GM12892 (cell line): ENCODE data around the gene SMO.
"Not testable (repeated sequence)": the region's sequence is repeated elsewhere in the genome, so short reads cannot be mapped to it uniquely, and the experiment has no call there.

Experiments used
- DNase-seq: peaks from one replicate; pipeline ENCODE4 v3.0.0; 2011; ENCODE audit not compliant: insufficient read length
- FAIRE-seq: peaks from 2 replicates; lab custom pipeline; 2011; peaks lifted over from hg19 to GRCh38; lab: Jason Lieb, UNC
- POLR2A ChIP-seq: IDR thresholded peaks from 2 replicates; pipeline ENCODE4 v1.6.1; 2011; ENCODE audit warnings: low read depth, low read length, control low read depth
- POLR2AphosphoS5 ChIP-seq: IDR thresholded peaks from 2 replicates; pipeline ENCODE4 v1.6.1; 2011; ENCODE audit warnings: low read depth, low read length, control low read depth
- TAF1 ChIP-seq: IDR thresholded peaks from 2 replicates; pipeline ENCODE4 v1.6.1; 2011; ENCODE audit warnings: low read depth, mild to moderate bottlenecking, control low read depth, low read length, borderline replicate concordance

Gene SMO

DNA sequence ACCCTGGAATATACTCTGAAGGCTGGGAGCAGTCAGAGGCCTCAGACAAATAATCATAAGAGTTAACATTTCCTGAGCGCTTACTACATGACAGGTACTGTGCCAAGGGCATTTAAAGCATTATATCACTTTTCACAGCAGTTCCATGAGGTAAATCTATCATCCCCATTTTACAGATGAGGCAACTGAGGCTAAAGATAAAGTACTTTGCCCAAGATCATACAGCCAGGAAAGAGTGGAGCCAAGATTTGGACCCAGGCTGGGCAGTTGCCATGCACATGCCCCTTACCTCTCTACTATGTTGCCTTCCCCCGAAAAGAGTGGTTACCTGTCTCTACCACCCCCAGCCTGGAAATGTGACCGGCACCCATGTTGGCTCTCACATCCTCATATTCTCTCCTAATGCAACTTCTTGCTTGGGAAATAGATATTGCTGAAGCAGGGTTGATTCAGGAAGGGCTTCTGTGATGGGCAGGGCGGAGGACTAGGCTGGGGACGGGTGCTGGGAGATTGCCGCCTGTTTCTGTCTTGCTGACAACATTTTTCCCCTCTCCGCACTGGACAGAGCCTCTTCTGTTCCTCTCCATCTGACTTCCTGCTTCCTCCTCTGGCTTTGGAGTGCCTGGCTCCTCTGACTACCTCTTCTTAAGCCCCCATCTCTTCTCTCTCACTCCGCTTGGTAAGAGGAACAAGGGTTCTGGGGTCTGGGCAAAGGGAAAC, 13.8 kb downstream of the SMO start:
- TF ChIP-seq TAF1 = no peak
- no peak for TF ChIP-seq POLR2AphosphoS5
- TF ChIP-seq POLR2A = no peak
- no peak for DNase-seq
- no peak for FAIRE-seq

DNA sequence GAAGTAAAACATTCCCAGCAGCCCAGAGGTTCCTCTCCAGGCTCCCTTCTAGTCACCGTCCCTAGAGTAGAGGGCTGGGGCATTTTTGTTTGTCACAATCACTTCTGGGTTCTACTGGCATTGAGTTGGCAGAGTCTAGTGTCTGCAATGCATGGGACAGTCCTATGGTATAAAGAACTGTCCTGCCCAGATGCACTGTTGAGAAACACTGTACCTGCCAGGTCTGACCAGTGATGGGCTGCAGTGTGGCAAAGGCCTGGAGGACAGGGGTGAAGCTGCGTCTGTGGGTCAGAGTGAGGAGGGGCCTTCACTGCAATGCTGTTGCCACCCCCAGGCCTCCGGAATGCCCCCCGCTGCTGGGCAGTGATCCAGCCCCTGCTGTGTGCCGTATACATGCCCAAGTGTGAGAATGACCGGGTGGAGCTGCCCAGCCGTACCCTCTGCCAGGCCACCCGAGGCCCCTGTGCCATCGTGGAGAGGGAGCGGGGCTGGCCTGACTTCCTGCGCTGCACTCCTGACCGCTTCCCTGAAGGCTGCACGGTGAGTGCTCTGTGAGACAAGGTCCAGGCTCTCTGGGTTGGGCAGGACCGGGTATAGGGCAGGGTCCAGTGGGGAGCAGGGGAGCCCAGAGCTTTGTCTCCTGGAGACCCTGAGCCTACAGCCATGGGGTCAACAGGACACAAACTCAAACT, 14.8 kb downstream of the SMO start:
- FAIRE-seq (no peak), DNase-seq (no peak)
- no peak for TF ChIP-seq TAF1
- no peak for TF ChIP-seq POLR2A
- TF ChIP-seq POLR2AphosphoS5 = no peak

DNA sequence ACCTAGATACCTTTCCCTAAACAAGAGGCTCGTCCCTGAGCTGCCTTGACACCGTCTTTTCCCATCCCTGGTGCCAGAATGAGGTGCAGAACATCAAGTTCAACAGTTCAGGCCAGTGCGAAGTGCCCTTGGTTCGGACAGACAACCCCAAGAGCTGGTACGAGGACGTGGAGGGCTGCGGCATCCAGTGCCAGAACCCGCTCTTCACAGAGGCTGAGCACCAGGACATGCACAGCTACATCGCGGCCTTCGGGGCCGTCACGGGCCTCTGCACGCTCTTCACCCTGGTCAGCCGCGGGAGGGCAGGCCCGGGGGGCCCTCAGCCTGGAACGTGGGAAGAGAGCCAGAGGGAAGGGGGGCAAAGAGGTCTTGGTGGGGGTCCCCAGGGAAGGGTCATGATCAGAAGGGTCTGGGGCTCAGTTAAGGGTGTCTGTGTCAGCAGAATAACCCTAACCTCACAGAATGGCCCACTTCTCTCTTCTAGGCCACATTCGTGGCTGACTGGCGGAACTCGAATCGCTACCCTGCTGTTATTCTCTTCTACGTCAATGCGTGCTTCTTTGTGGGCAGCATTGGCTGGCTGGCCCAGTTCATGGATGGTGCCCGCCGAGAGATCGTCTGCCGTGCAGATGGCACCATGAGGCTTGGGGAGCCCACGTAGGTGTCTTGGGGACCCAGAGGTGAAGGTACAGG, 16.8 kb downstream of the SMO start:
- FAIRE-seq = no peak
- TF ChIP-seq TAF1 = no peak
- TF ChIP-seq POLR2AphosphoS5 = no peak
- no peak for TF ChIP-seq POLR2A
- DNase-seq = no peak

- DNase-seq = no peak
- TF ChIP-seq TAF1 (no peak), POLR2A (no peak), POLR2AphosphoS5 (no peak)
- FAIRE-seq = no peak
Measured at GRCh38 chr7:129205987-129206785, 17.8 kb downstream of the SMO start.

DNA sequence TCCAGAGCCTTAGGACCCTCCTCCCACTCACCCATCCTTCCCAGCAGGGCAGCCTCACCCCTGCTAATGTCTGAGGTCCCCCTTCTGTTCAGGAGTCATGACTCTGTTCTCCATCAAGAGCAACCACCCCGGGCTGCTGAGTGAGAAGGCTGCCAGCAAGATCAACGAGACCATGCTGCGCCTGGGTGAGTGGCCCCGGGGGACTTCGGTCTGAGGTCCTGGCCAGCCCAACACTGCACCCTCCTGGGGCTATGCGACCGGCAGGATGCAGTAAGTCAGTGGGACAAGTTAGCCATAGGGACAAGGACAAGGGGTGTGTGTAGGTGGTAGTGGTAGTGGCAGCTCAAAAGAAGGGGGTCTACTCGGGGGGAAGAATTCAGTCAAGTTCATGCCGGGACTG, 20.2 kb downstream of the SMO start:
- DNase-seq (no peak), FAIRE-seq (no peak)
- TF ChIP-seq POLR2AphosphoS5 (no peak), TAF1 (no peak), POLR2A (no peak)

GRCh38 chr7:129209067-129209926, 20.9 kb downstream of the SMO start:
- FAIRE-seq = no peak
- no peak for DNase-seq
- TF ChIP-seq POLR2A (no peak), TAF1 (no peak), POLR2AphosphoS5 (no peak)

GRCh38 chr7:129210256-129210988, 22.0 kb downstream of the SMO start:
- TF ChIP-seq TAF1 (no peak), POLR2AphosphoS5 (no peak), POLR2A (no peak)
- peak; percentile 96 for FAIRE-seq
- peak; percentile 92 for DNase-seq

GRCh38 chr7:129210989-129211312, 22.5 kb downstream of the SMO start:
- DNase-seq (no peak), FAIRE-seq (no peak)
- TF ChIP-seq POLR2AphosphoS5 (no peak), POLR2A (no peak), TAF1 (no peak)

GRCh38 chr7:129212126-129212525, 23.7 kb downstream of the SMO start:
- FAIRE-seq = no peak
- TF ChIP-seq POLR2A = no peak
- no peak for TF ChIP-seq TAF1
- TF ChIP-seq POLR2AphosphoS5 = no peak

DNA sequence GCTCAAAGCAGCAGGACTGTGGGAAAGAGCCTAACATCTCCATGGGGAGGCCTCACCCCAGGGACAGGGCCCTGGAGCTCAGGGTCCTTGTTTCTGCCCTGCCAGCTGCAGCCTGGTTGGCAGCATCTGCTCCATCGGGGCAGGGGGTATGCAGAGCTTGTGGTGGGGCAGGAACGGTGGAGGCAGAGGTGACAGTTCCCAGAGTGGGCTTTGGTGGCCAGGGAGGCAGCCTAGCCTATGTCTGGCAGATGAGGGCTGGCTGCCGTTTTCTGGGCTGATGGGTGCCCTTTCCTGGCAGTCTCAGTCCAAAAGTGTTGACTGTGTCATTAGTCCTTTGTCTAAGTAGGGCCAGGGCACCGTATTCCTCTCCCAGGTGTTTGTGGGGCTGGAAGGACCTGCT, 24.2 kb downstream of the SMO start:
- DNase-seq (no peak), FAIRE-seq (no peak)
- no peak for TF ChIP-seq POLR2A
- TF ChIP-seq POLR2AphosphoS5 = no peak
- TF ChIP-seq TAF1 = no peak

More at GRCh38 chr7:129212126-129212525, 23.7 kb downstream of the SMO start:
- no peak for DNase-seq

GRCh38 chr7:129213828-129214227, 25.4 kb downstream of the SMO start:
- DNase-seq (no peak), FAIRE-seq (no peak)
- TF ChIP-seq POLR2AphosphoS5 (no peak), TAF1 (no peak)

- FAIRE-seq, DNase-seq: not testable (repeated sequence)
Measured at GRCh38 chr7:129215691-129216090, 27.3 kb downstream of the SMO start.

DNA sequence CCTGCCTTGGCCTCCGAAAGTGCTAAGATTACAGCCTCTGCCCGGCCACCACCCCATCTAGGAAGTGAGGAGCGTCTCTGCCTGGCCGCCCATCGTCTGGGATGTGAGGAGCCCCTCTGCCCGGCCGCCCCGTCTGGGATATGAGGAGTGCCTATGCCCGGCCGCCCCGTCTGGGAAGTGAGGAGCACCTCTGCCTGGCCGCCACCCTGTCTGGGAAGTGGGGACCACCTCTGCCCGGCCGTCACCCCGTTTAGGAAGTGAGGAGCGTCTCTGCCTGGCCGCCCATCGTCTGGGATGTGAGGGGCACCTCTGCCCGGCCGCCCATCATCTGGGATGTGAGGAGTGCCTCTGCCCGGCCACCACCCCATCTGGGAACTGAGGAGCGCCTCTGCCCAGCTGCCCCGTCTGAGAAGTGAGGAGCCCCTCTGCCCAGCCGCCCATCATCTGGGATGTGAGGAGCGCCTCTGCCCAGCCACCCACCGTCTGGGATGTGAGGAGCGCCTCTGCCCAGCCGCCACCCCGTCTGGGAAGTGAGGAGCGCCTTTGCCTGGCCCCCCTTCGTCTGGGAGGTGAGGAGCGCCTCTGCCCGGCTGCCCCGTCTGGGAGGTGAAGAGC, 27.8 kb downstream of the SMO start:
- FAIRE-seq, DNase-seq: not testable (repeated sequence)

DNA sequence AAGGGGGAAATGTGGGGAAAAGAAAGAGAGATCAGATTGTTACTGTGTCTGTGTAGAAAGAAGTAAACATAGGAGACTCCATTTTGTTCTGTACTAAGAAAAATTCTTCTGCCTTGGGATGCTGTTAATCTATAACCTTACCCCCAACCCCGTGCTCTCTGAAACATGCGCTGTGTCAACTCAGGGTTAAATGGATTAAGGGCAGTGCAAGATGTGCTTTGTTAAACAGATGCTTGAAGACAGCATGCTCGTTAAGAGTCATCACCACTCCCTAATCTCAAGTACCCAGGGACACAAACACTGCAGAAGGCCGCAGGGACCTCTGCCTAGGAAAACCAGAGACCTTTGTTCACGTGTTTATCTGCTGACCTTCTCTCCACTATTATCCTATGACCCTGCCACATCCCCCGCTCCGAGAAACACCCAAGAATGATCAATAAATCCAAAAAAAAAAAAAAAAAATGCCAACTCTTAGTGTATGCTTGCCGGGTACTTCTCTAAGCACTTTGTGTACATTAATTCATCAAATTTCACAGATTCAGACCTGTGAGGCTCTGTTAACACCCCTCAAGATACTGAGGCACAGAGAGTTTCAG, 28.5 kb downstream of the SMO start:
- not testable (repeated sequence) for DNase-seq, FAIRE-seq
